ENCODE measurements around the gene SLX9. TPM values are rescaled to one million over a fixed set of nuclear protein-coding genes. Genes with fewer than 3 reads are reported as not detected.

The SLX9 gene
- total RNA-seq, 1 donor from 2014 or later, result 83.4 TPM

GRCh38 chr21:44951186-44951915 lies 11.5 kb downstream of the SLX9 start:
- Mint-ChIP-seq H3K4me3 (no peak overlapping the region), H3K27me3 (ENCODE audit: insufficient read depth) (no peaks in the 10 kb centered on the region), H3K4me1 (ENCODE audit: low read depth) (no peaks in the 10 kb centered on the region), H3K36me3 (ENCODE audit: low read depth) (peaks cover 5% of the 10 kb centered on the region), H3K9me3 (no peaks in the 10 kb centered on the region), H3K27ac (no peak overlapping the region)
- intact Hi-C loops (cut with micrococcal nuclease), result no loop called here
- no peak for DNase-seq (ENCODE audit: low spot score)

- H3K27ac Mint-ChIP-seq, result no peak overlapping the region
- no peak overlapping the region for H3K4me3 Mint-ChIP-seq
- H3K27me3 Mint-ChIP-seq (ENCODE audit: insufficient read depth), result no peaks in the 10 kb centered on the region
- H3K4me1 Mint-ChIP-seq (ENCODE audit: low read depth), result no peaks in the 10 kb centered on the region
- DNase-seq (ENCODE audit: low spot score), result no peak
- intact Hi-C loops (cut with micrococcal nuclease), result no loop called here
- H3K36me3 Mint-ChIP-seq (ENCODE audit: low read depth), result peaks cover 4% of the 10 kb centered on the region
- no peaks in the 10 kb centered on the region for H3K9me3 Mint-ChIP-seq
Measured at GRCh38 chr21:44952116-44952928, 12.5 kb downstream of the SLX9 start.

- no peak overlapping the region for H3K27ac Mint-ChIP-seq
- H3K27me3 Mint-ChIP-seq (ENCODE audit: insufficient read depth), result no peaks in the 10 kb centered on the region
- no peaks in the 10 kb centered on the region for H3K4me1 Mint-ChIP-seq (ENCODE audit: low read depth)
- H3K36me3 Mint-ChIP-seq (ENCODE audit: low read depth), result peaks cover 6% of the 10 kb centered on the region
- intact Hi-C loops (cut with micrococcal nuclease), result no loop called here
- DNase-seq (ENCODE audit: low spot score), result no peak
- no peak overlapping the region for H3K4me3 Mint-ChIP-seq
- no peaks in the 10 kb centered on the region for H3K9me3 Mint-ChIP-seq
Measured at GRCh38 chr21:44952929-44953627, 13.2 kb downstream of the SLX9 start.

GRCh38 chr21:44953628-44954021 lies 13.8 kb downstream of the SLX9 start:
- no peak for DNase-seq (ENCODE audit: low spot score)
- no peak overlapping the region for H3K4me3 Mint-ChIP-seq
- intact Hi-C loops (cut with micrococcal nuclease), result no loop called here
- no peaks in the 10 kb centered on the region for H3K4me1 Mint-ChIP-seq (ENCODE audit: low read depth)
- no peak overlapping the region for H3K27ac Mint-ChIP-seq
- H3K36me3 Mint-ChIP-seq (ENCODE audit: low read depth), result peaks cover 6% of the 10 kb centered on the region
- H3K9me3 Mint-ChIP-seq, result no peaks in the 10 kb centered on the region
- no peaks in the 10 kb centered on the region for H3K27me3 Mint-ChIP-seq (ENCODE audit: insufficient read depth)

- no peak for DNase-seq (ENCODE audit: low spot score)
- Mint-ChIP-seq H3K4me1 (ENCODE audit: low read depth) (no peaks in the 10 kb centered on the region), H3K36me3 (ENCODE audit: low read depth) (peaks cover 6% of the 10 kb centered on the region), H3K9me3 (no peaks in the 10 kb centered on the region), H3K4me3 (no peak overlapping the region), H3K27me3 (ENCODE audit: insufficient read depth) (no peaks in the 10 kb centered on the region), H3K27ac (no peak overlapping the region)
- intact Hi-C loops (cut with micrococcal nuclease), result no loop called here
Measured at GRCh38 chr21:44954281-44954771, 14.5 kb downstream of the SLX9 start.

- H3K27me3 Mint-ChIP-seq (ENCODE audit: insufficient read depth), result no peaks in the 10 kb centered on the region
- no peak for DNase-seq (ENCODE audit: low spot score)
- H3K4me1 Mint-ChIP-seq (ENCODE audit: low read depth), result no peaks in the 10 kb centered on the region
- intact Hi-C loops (cut with micrococcal nuclease), result no loop called here
- H3K4me3 Mint-ChIP-seq, result no peak overlapping the region
- peak overlapping the region; percentile 31 for H3K27ac Mint-ChIP-seq
- no peaks in the 10 kb centered on the region for H3K9me3 Mint-ChIP-seq
- H3K36me3 Mint-ChIP-seq (ENCODE audit: low read depth), result peaks cover 6% of the 10 kb centered on the region
Measured at GRCh38 chr21:44955141-44955797, 15.4 kb downstream of the SLX9 start.

- Mint-ChIP-seq H3K36me3 (ENCODE audit: low read depth) (peaks cover 8% of the 10 kb centered on the region), H3K9me3 (no peaks in the 10 kb centered on the region), H3K4me3 (no peak overlapping the region), H3K27me3 (ENCODE audit: insufficient read depth) (no peaks in the 10 kb centered on the region), H3K27ac (peak overlapping the region; percentile 31), H3K4me1 (ENCODE audit: low read depth) (no peaks in the 10 kb centered on the region)
- intact Hi-C loops (cut with micrococcal nuclease), result no loop called here
- DNase-seq (ENCODE audit: low spot score), result no peak
Measured at GRCh38 chr21:44955798-44956175, 16.0 kb downstream of the SLX9 start.

- peaks cover 14% of the 10 kb centered on the region for H3K36me3 Mint-ChIP-seq (ENCODE audit: low read depth)
- H3K9me3 Mint-ChIP-seq, result no peaks in the 10 kb centered on the region
- H3K27me3 Mint-ChIP-seq (ENCODE audit: insufficient read depth), result no peaks in the 10 kb centered on the region
- no peak overlapping the region for H3K27ac Mint-ChIP-seq
- no peaks in the 10 kb centered on the region for H3K4me1 Mint-ChIP-seq (ENCODE audit: low read depth)
- intact Hi-C loops (cut with micrococcal nuclease), result no loop called here
- H3K4me3 Mint-ChIP-seq, result no peak overlapping the region
- no peak for DNase-seq (ENCODE audit: low spot score)
Measured at GRCh38 chr21:44956356-44957046, 16.7 kb downstream of the SLX9 start.

- intact Hi-C loops (cut with micrococcal nuclease), result no loop called here
- peaks cover 17% of the 10 kb centered on the region for H3K36me3 Mint-ChIP-seq (ENCODE audit: low read depth)
- H3K4me1 Mint-ChIP-seq (ENCODE audit: low read depth), result no peaks in the 10 kb centered on the region
- H3K4me3 Mint-ChIP-seq, result no peak overlapping the region
- no peak overlapping the region for H3K27ac Mint-ChIP-seq
- no peak for DNase-seq (ENCODE audit: low spot score)
- no peaks in the 10 kb centered on the region for H3K27me3 Mint-ChIP-seq (ENCODE audit: insufficient read depth)
- no peaks in the 10 kb centered on the region for H3K9me3 Mint-ChIP-seq
Measured at GRCh38 chr21:44957047-44957831, 17.4 kb downstream of the SLX9 start.

- intact Hi-C loops (cut with micrococcal nuclease), result no loop called here
- Mint-ChIP-seq H3K36me3 (ENCODE audit: low read depth) (peaks cover 22% of the 10 kb centered on the region), H3K27me3 (ENCODE audit: insufficient read depth) (no peaks in the 10 kb centered on the region), H3K4me3 (no peak overlapping the region), H3K4me1 (ENCODE audit: low read depth) (no peaks in the 10 kb centered on the region), H3K9me3 (no peaks in the 10 kb centered on the region), H3K27ac (no peak overlapping the region)
- DNase-seq (ENCODE audit: low spot score), result no peak
Measured at GRCh38 chr21:44957901-44958451, 18.1 kb downstream of the SLX9 start.

- Mint-ChIP-seq H3K36me3 (ENCODE audit: low read depth) (peaks cover 25% of the 10 kb centered on the region), H3K27ac (no peak overlapping the region), H3K27me3 (ENCODE audit: insufficient read depth) (no peaks in the 10 kb centered on the region), H3K4me3 (no peak overlapping the region), H3K9me3 (no peaks in the 10 kb centered on the region), H3K4me1 (ENCODE audit: low read depth) (no peaks in the 10 kb centered on the region)
- no peak for DNase-seq (ENCODE audit: low spot score)
- intact Hi-C loops (cut with micrococcal nuclease), result no loop called here
Measured at GRCh38 chr21:44958471-44959191, 18.8 kb downstream of the SLX9 start.
